ENCODE results near the gene IRX6.

DNA sequence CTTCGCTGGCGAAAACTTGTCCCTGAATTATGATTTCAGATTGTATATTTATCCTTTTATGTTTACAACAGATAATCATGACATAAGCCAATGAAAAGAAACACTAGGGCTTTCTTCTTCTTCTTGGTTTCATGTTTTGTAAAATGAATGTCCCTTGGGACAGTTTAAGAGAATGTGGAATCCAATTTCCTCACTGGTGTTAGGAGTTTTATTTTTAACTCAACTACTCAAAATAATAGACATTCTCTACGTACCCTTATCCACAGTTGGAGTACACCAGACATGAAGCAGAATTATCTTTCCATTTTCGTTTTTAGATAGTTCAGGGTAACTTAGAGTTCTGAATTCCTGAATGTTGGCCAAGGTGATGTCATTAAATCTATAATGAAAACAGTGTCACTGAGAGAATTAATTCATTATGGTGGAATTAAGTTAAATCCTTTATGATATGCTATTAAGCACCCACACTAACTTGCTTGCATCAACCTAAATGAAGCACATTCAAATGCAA lies 43.4 kb downstream of the IRX6 start:
- TF ChIP-seq, protein P1, sequence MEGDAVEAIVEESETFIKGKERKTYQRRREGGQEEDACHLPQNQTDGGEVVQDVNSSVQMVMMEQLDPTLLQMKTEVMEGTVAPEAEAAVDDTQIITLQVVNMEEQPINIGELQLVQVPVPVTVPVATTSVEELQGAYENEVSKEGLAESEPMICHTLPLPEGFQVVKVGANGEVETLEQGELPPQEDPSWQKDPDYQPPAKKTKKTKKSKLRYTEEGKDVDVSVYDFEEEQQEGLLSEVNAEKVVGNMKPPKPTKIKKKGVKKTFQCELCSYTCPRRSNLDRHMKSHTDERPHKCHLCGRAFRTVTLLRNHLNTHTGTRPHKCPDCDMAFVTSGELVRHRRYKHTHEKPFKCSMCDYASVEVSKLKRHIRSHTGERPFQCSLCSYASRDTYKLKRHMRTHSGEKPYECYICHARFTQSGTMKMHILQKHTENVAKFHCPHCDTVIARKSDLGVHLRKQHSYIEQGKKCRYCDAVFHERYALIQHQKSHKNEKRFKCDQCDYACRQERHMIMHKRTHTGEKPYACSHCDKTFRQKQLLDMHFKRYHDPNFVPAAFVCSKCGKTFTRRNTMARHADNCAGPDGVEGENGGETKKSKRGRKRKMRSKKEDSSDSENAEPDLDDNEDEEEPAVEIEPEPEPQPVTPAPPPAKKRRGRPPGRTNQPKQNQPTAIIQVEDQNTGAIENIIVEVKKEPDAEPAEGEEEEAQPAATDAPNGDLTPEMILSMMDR (IDR thresholded peaks at IDR 0.05) = no peak
- no peak for TF ChIP-seq POLR2A (IDR thresholded peaks at IDR 0.05)
- no peak for TF ChIP-seq POLR2AphosphoS5 (IDR thresholded peaks at IDR 0.05)
